Keratinocyte (primary cell): Measurements from ENCODE around the gene CDKAL1. TPM values are rescaled to one million over a fixed set of nuclear protein-coding genes. Genes with fewer than 3 reads are reported as not detected.
A peak's percentile ranks its signal among the peaks of the same experiment; 100 is the strongest.

Experiments used
- DNase-seq: peaks from one replicate; pipeline ENCODE4 v3.0.0-alpha.2; 2011; ENCODE audit warnings: low read depth, missing footprints, low spot score
- FAIRE-seq: peaks from 2 replicates; lab custom pipeline; 2011; peaks lifted over from hg19 to GRCh38; lab: Jason Lieb, UNC
- H2AFZ ChIP-seq: 2 replicates; pipeline ENCODE4 v1.6.0; 2012; ENCODE audit warnings: low read length, control low read depth, inconsistent platforms; ENCODE audit not compliant: control insufficient read depth
- H3K27ac ChIP-seq: 2 replicates; pipeline ENCODE4 v1.5.1; 2011; ENCODE audit warnings: low read length; ENCODE audit not compliant: control insufficient read depth, insufficient read depth
- H3K27me3 ChIP-seq: 3 replicates; pipeline ENCODE4 v1.6.0; 2011; ENCODE audit warnings: low read length; ENCODE audit not compliant: control insufficient read depth, insufficient read depth; ENCODE audit errors: extremely low read depth
- H3K36me3 ChIP-seq, 2 experiments: 2 replicates in 1 of 2; 3 replicates in 1 of 2; pipeline ENCODE4 v1.5.1; 2011; ENCODE audit warnings: low read length in 2 of 2, mild to moderate bottlenecking in 1 of 2; ENCODE audit not compliant: control insufficient read depth in 2 of 2, insufficient read depth in 2 of 2; ENCODE audit errors: extremely low read depth in 1 of 2
- H3K4me1 ChIP-seq: 3 replicates; pipeline ENCODE4 v1.5.1; 2011; ENCODE audit warnings: low read length; ENCODE audit not compliant: control insufficient read depth, insufficient read depth; ENCODE audit errors: extremely low read depth
- H3K4me2 ChIP-seq: 3 replicates; pipeline ENCODE4 v1.6.0; 2011; ENCODE audit warnings: low read depth, low read length; ENCODE audit not compliant: control insufficient read depth, insufficient read depth; ENCODE audit errors: extremely low read depth
- H3K4me3 ChIP-seq, 3 experiments: fragments of 200-600 bp in 1 of 3; sonication (generic) in 1 of 3; 2 replicates in 2 of 3; 3 replicates in 1 of 3; pipeline ENCODE4 v1.5.1; 2011 to 2016; ENCODE audit warnings: low read length in 3 of 3, mild to moderate bottlenecking in 3 of 3, control low read depth in 2 of 3, inconsistent platforms in 1 of 3, low read depth in 1 of 3, mixed read lengths in 1 of 3, mixed run types in 1 of 3, moderate library complexity in 1 of 3; ENCODE audit not compliant: control insufficient read depth in 2 of 3, insufficient read depth in 2 of 3; ENCODE audit errors: extremely low read depth in 1 of 3
- H3K79me2 ChIP-seq: 2 replicates; pipeline ENCODE4 v1.6.0; 2012; ENCODE audit warnings: low read length; ENCODE audit not compliant: control insufficient read depth, insufficient read depth
- H3K9ac ChIP-seq: 3 replicates; pipeline ENCODE4 v1.6.0; 2011; ENCODE audit warnings: low read length; ENCODE audit not compliant: control insufficient read depth, insufficient read depth; ENCODE audit errors: extremely low read depth
- H3K9me1 ChIP-seq: 3 replicates; pipeline ENCODE4 v1.6.0; 2011; ENCODE audit warnings: low read length; ENCODE audit not compliant: control insufficient read depth, insufficient read depth; ENCODE audit errors: extremely low read depth
- H3K9me3 ChIP-seq: 2 replicates; pipeline ENCODE4 v1.5.1; 2012; ENCODE audit warnings: low read depth, low read length; ENCODE audit not compliant: control insufficient read depth
- H4K20me1 ChIP-seq: 3 replicates; pipeline ENCODE4 v1.6.0; 2011; ENCODE audit warnings: low read length; ENCODE audit not compliant: control insufficient read depth, insufficient read depth; ENCODE audit errors: extremely low read depth
- CTCF ChIP-seq, 3 experiments: IDR thresholded peaks in 1 of 3; conservative IDR thresholded peaks in 1 of 3; optimal IDR thresholded peaks in 1 of 3; 2 replicates in 2 of 3; 3 replicates in 1 of 3; pipeline versions ENCODE3 to v1.5.1; 2011; ENCODE audit warnings: low read length in 3 of 3, mild to moderate bottlenecking in 3 of 3, moderate library complexity in 2 of 3, control low read depth in 1 of 3, inconsistent platforms in 1 of 3; ENCODE audit not compliant: insufficient read depth in 2 of 3; ENCODE audit errors: extremely low read depth in 1 of 3
- EZH2 ChIP-seq: IDR thresholded peaks from one replicate; pipeline ENCODE4 v1.6.1; 2012; ENCODE audit warnings: inconsistent platforms, mild to moderate bottlenecking, low read length, moderate library complexity
- dilution Hi-C: fragments of 300-500 bp; cut with MboI; formaldehyde crosslinking; loops from one replicate; pipeline ENCODE4 v1.7.0; 2020; ENCODE audit warnings: low sequenced_read_pairs; ENCODE audit not compliant: extremely low pct_ligation_motif_present
- polyA plus RNA-seq, 5 experiments: library from polyadenylated mRNA; depleted of rRNA in 3 of 5; stranded (reverse) in 3 of 5; stranded (forward) in 1 of 5; unstranded in 1 of 5; fragments of >200 nt; gene quantifications; 1 replicate in 1 of 5; 2 replicates in 3 of 5; 3 replicates in 1 of 5; pipeline versions ENCODE4 v1.2.1 to v1.2.3, GENCODE V29; 2011 to 2012; ENCODE audit warnings: missing spikeins in 2 of 5, low read depth in 1 of 5, low replicate concordance in 1 of 5

Gene CDKAL1
- polyA plus RNA-seq, 1 donor (not counting 4 experiments of a cell fraction or from before 2014, with no cell fraction given): 5.6 TPM

GRCh38 chr6:21186479-21187055, 652.3 kb downstream of the CDKAL1 start:
- H4K20me1 ChIP-seq: no peaks in the 10 kb centered on the region
- no peaks in the 10 kb centered on the region for H3K9me3 ChIP-seq
- H3K36me3 ChIP-seq: no peaks in the 10 kb centered on the region
- DNase-seq: no peak
- no peak overlapping the region for H3K27ac ChIP-seq
- no peak for FAIRE-seq
- H2AFZ ChIP-seq: no peak overlapping the region
- dilution Hi-C loops: no loop called here
- no peak overlapping the region for H3K9ac ChIP-seq
- TF ChIP-seq EZH2 (no peak), CTCF (optimal IDR thresholded peaks at IDR 0.05 in 1 of 3, IDR thresholded peaks at IDR 0.05 in 1 of 3, conservative IDR thresholded peaks at IDR 0.05 in 1 of 3; ENCODE audit: extremely low read depth in 1 of 3, insufficient read depth in 2 of 3, low read length in 3 of 3) (no peak)
- H3K4me3 ChIP-seq: no peak overlapping the region
- H3K4me2 ChIP-seq: no peak overlapping the region
- H3K4me1 ChIP-seq: peaks cover 17% of the 10 kb centered on the region
- H3K9me1 ChIP-seq: no peaks in the 10 kb centered on the region
- H3K79me2 ChIP-seq: no peaks in the 10 kb centered on the region
- no peaks in the 10 kb centered on the region for H3K27me3 ChIP-seq

- Histone ChIP-seq H2AFZ (peak overlapping the region; percentile 4), H3K4me1 (peaks cover 17% of the 10 kb centered on the region)
- peak; percentile 41 for FAIRE-seq
These were observed 653.2 kb downstream of the CDKAL1 start for GRCh38 chr6:21187485-21187884.

More at GRCh38 chr6:21187485-21187884, 653.2 kb downstream of the CDKAL1 start:
- no peaks in the 10 kb centered on the region for H3K9me3 ChIP-seq
- DNase-seq: no peak
- no peak overlapping the region for H3K27ac ChIP-seq
- no peaks in the 10 kb centered on the region for H3K36me3 ChIP-seq
- H3K4me2 ChIP-seq: no peak overlapping the region
- dilution Hi-C loops: no loop called here
- H3K9ac ChIP-seq: no peak overlapping the region
- H3K79me2 ChIP-seq: no peaks in the 10 kb centered on the region
- H3K9me1 ChIP-seq: no peaks in the 10 kb centered on the region
- TF ChIP-seq CTCF (optimal IDR thresholded peaks at IDR 0.05 in 1 of 3, IDR thresholded peaks at IDR 0.05 in 1 of 3, conservative IDR thresholded peaks at IDR 0.05 in 1 of 3; ENCODE audit: extremely low read depth in 1 of 3, insufficient read depth in 2 of 3, low read length in 3 of 3) (no peak), EZH2 (no peak)
- no peak overlapping the region for H3K4me3 ChIP-seq
- no peaks in the 10 kb centered on the region for H3K27me3 ChIP-seq
- H4K20me1 ChIP-seq: no peaks in the 10 kb centered on the region
